Trophoblast cell (in vitro differentiated cells and primary cell): ENCODE data around the gene DNMBP.

Experiments
- DNase-seq, 2 donors: peaks; one replicate each; pipeline ENCODE4 v3.0.0-alpha.2; 2016
- H2AFZ ChIP-seq: 2 replicates; pipeline ENCODE4 v1.6.1; 2013; ENCODE audit warnings: low read length, moderate library complexity, mild to moderate bottlenecking; ENCODE audit not compliant: insufficient read depth, poor library complexity
- H2AK5ac ChIP-seq: 2 replicates; pipeline ENCODE4 v1.6.1; 2013; ENCODE audit warnings: mild to moderate bottlenecking, low read length
- H2BK120ac ChIP-seq: 2 replicates; pipeline ENCODE4 v1.6.1; 2013; ENCODE audit warnings: low read length, mild to moderate bottlenecking, moderate library complexity; ENCODE audit not compliant: insufficient read depth, poor library complexity
- H2BK12ac ChIP-seq: 2 replicates; pipeline ENCODE4 v1.6.1; 2013; ENCODE audit warnings: mild to moderate bottlenecking, low read length, moderate library complexity
- H2BK5ac ChIP-seq: 2 replicates; pipeline ENCODE4 v1.6.1; 2013; ENCODE audit warnings: low read length, low read depth, moderate library complexity, mild to moderate bottlenecking; ENCODE audit not compliant: poor library complexity
- H3K14ac ChIP-seq: 2 replicates; pipeline ENCODE4 v1.6.1; 2013; ENCODE audit warnings: mild to moderate bottlenecking, low read length
- H3K18ac ChIP-seq: 2 replicates; pipeline ENCODE4 v1.6.1; 2013; ENCODE audit warnings: mild to moderate bottlenecking, low read length
- H3K23ac ChIP-seq: 2 replicates; pipeline ENCODE4 v1.6.1; 2013; ENCODE audit warnings: low read length
- H3K27ac ChIP-seq: 2 replicates; pipeline ENCODE4 v1.5.1; 2013; ENCODE audit warnings: low read depth, mild to moderate bottlenecking, inconsistent platforms, low read length, moderate library complexity
- H3K27me3 ChIP-seq: 2 replicates; pipeline ENCODE4 v1.6.1; 2013; ENCODE audit warnings: inconsistent platforms, mild to moderate bottlenecking, low read length, moderate library complexity; ENCODE audit not compliant: insufficient read depth
- H3K36me3 ChIP-seq, 2 experiments: 1 replicate in 1 of 2; 2 replicates in 1 of 2; pipeline ENCODE4 v1.6.1; 2013; ENCODE audit warnings: low read length in 2 of 2, mild to moderate bottlenecking in 2 of 2, moderate library complexity in 1 of 2; ENCODE audit not compliant: insufficient read depth in 2 of 2, control insufficient read depth in 1 of 2
- H3K4ac ChIP-seq: 2 replicates; pipeline ENCODE4 v1.6.1; 2013; ENCODE audit warnings: low read depth, mild to moderate bottlenecking, low read length, moderate library complexity
- H3K4me1 ChIP-seq, 2 experiments: 1 replicate in 1 of 2; 2 replicates in 1 of 2; pipeline ENCODE4 v1.6.1; 2013; ENCODE audit warnings: low read length in 2 of 2, mild to moderate bottlenecking in 2 of 2, moderate library complexity in 1 of 2; ENCODE audit not compliant: insufficient read depth in 2 of 2, control insufficient read depth in 1 of 2
- H3K4me2 ChIP-seq: 2 replicates; pipeline ENCODE4 v1.6.1; 2013; ENCODE audit warnings: inconsistent platforms, mild to moderate bottlenecking, low read length, moderate library complexity
- H3K4me3 ChIP-seq: 2 replicates; pipeline ENCODE4 v1.5.1; 2013; ENCODE audit warnings: mild to moderate bottlenecking, low read depth, low read length, inconsistent platforms
- H3K79me1 ChIP-seq: one replicate; pipeline ENCODE4 v1.6.1; 2013; ENCODE audit warnings: low read length
- H3K79me2 ChIP-seq: 2 replicates; pipeline ENCODE4 v1.6.1; 2013; ENCODE audit warnings: low read length, mild to moderate bottlenecking; ENCODE audit not compliant: control insufficient read depth, insufficient read depth, poor library complexity
- H3K9ac ChIP-seq: 2 replicates; pipeline ENCODE4 v1.6.1; 2013; ENCODE audit warnings: mild to moderate bottlenecking, low read length
- H3K9me3 ChIP-seq: 2 replicates; pipeline ENCODE4 v1.6.1; 2013; ENCODE audit warnings: low read depth, mild to moderate bottlenecking, control low read depth, inconsistent platforms, low read length; ENCODE audit not compliant: insufficient read depth
- H4K12ac ChIP-seq: 2 replicates; pipeline ENCODE4 v1.6.1; 2013; ENCODE audit warnings: low read depth, mild to moderate bottlenecking, low read length, moderate library complexity
- H4K8ac ChIP-seq: 2 replicates; pipeline ENCODE4 v1.6.1; 2013; ENCODE audit warnings: low read depth, mild to moderate bottlenecking, low read length, moderate library complexity
- H4K91ac ChIP-seq: one replicate; pipeline ENCODE4 v1.6.1; 2013; ENCODE audit warnings: low read depth, mild to moderate bottlenecking, low read length, moderate library complexity
- WGBS: extraction: QIAGEN DNeasy Blood & Tissue Kit; methylation state at CpG from one replicate; pipeline ENCODE4 v1.1.7; 2013; ENCODE audit warnings: missing lambda C conversion rate; ENCODE audit not compliant: insufficient read length, insufficient coverage; ENCODE audit errors: extremely low coverage; 5-methylcytosine and 5-hydroxymethylcytosine counted together

Gene DNMBP

DNA sequence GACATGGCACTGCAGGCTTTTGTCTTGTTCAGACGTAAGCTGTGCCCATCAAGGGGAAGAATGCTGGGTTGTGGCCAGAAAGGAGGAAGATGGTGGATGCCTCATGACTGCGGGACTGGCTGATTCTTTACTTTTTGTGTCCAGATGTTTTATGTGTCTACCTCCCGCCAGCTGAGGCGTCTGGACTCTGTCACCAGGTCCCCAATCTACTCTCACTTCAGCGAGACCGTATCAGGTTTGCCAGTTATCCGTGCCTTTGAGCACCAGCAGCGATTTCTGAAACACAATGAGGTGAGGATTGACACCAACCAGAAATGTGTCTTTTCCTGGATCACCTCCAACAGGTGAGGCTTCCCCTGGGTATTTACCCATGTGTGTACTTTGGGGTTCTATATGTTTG is 173.8 kb downstream of the DNMBP start:
- Histone ChIP-seq H3K79me1 (no peaks in the 10 kb centered on the region), H3K18ac (no peak overlapping the region), H3K9me3 (no peaks in the 10 kb centered on the region), H3K27me3 (no peaks in the 10 kb centered on the region), H2AFZ (no peak overlapping the region), H2AK5ac (no peak overlapping the region), H4K91ac (no peak overlapping the region), H3K4me2 (no peak overlapping the region), H3K4me3 (no peak overlapping the region), H2BK12ac (no peak overlapping the region), H3K4me1 (no peaks in the 10 kb centered on the region), H3K79me2 (no peaks in the 10 kb centered on the region), H2BK120ac (no peak overlapping the region), H3K4ac (no peak overlapping the region), H3K9ac (no peak overlapping the region), H3K23ac (no peak overlapping the region), H2BK5ac (no peak overlapping the region), H3K14ac (no peak overlapping the region), H3K27ac (no peak overlapping the region), H4K12ac (no peak overlapping the region), H3K36me3 (no peaks in the 10 kb centered on the region), H4K8ac (no peak overlapping the region)
- no CpG with 5 or more reads among the region's 8 CpGs for WGBS
- DNase-seq, result no peak

DNA sequence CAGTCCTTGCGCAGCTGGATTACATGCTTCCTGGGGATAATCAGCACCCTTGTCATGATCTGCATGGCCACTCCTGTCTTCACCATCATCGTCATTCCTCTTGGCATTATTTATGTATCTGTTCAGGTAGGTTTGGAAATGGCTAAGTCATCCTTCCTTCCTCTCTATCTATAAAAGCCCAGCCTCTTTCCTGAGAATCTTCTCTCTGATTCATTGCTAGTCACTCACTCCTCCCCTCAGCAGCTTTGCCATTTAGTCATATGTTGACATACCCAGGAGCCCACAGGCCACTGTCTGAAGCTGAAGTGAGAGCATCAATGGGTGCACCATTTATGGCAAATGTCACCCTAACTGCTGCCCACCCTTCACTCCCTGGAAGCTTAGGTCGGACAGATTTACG is 175.3 kb downstream of the DNMBP start:
- no peak overlapping the region for H3K27ac ChIP-seq
- H3K79me2 ChIP-seq, result no peaks in the 10 kb centered on the region
- no peak overlapping the region for H3K14ac ChIP-seq
- H2AFZ ChIP-seq, result no peak overlapping the region
- H2AK5ac ChIP-seq, result no peak overlapping the region
- H3K36me3 ChIP-seq, result no peaks in the 10 kb centered on the region
- H3K4me3 ChIP-seq, result no peak overlapping the region
- H3K79me1 ChIP-seq, result no peaks in the 10 kb centered on the region
- H3K9me3 ChIP-seq, result no peaks in the 10 kb centered on the region
- DNase-seq, result peak; percentile 33 to 61
- H4K12ac ChIP-seq, result no peak overlapping the region
- no peaks in the 10 kb centered on the region for H3K27me3 ChIP-seq
- H2BK5ac ChIP-seq, result no peak overlapping the region
- H2BK120ac ChIP-seq, result no peak overlapping the region
- H3K23ac ChIP-seq, result no peak overlapping the region
- H3K4me1 ChIP-seq, result no peaks in the 10 kb centered on the region
- no peak overlapping the region for H3K4ac ChIP-seq
- H3K18ac ChIP-seq, result no peak overlapping the region
- H4K8ac ChIP-seq, result no peak overlapping the region
- H3K9ac ChIP-seq, result no peak overlapping the region
- no CpG with 5 or more reads among the region's 4 CpGs for WGBS
- no peak overlapping the region for H4K91ac ChIP-seq
- no peak overlapping the region for H2BK12ac ChIP-seq
- no peak overlapping the region for H3K4me2 ChIP-seq

DNA sequence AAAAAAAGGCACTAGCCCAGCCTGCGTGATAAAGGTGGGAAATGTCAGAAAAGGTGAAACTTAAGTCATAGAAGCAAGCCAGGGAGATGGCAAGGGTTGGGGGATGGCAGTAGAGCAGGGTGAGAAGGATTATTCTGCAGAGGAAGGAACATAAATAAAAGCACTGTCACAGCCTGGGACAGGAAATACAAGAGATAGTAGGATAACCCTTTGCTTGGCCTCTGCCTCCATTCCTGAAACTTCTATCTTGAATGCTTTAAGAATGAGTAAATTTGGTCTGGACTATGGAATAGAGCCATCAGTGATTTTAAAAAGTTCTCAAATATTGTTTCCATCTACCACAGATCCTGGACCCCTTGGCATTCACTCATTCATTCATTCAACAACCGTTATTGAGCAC is 177.3 kb downstream of the DNMBP start:
- no peak overlapping the region for H4K8ac ChIP-seq
- H2BK120ac ChIP-seq, result no peak overlapping the region
- no peak overlapping the region for H4K91ac ChIP-seq
- DNase-seq, result peak; percentile 27 to 67
- H2AK5ac ChIP-seq, result no peak overlapping the region
- H3K9ac ChIP-seq, result no peak overlapping the region
- no peaks in the 10 kb centered on the region for H3K79me2 ChIP-seq
- H2BK5ac ChIP-seq, result no peak overlapping the region
- WGBS, result no CpG with 5 or more reads among the region's 2 CpGs
- H3K4me2 ChIP-seq, result no peak overlapping the region
- H3K4ac ChIP-seq, result no peak overlapping the region
- H2BK12ac ChIP-seq, result no peak overlapping the region
- H3K9me3 ChIP-seq, result no peaks in the 10 kb centered on the region
- no peaks in the 10 kb centered on the region for H3K4me1 ChIP-seq
- no peak overlapping the region for H2AFZ ChIP-seq
- H3K4me3 ChIP-seq, result no peak overlapping the region
- H3K27ac ChIP-seq, result no peak overlapping the region
- no peak overlapping the region for H3K14ac ChIP-seq
- H3K79me1 ChIP-seq, result no peaks in the 10 kb centered on the region
- no peak overlapping the region for H4K12ac ChIP-seq
- no peaks in the 10 kb centered on the region for H3K27me3 ChIP-seq
- H3K23ac ChIP-seq, result no peak overlapping the region
- no peak overlapping the region for H3K18ac ChIP-seq
- H3K36me3 ChIP-seq, result no peaks in the 10 kb centered on the region

DNA sequence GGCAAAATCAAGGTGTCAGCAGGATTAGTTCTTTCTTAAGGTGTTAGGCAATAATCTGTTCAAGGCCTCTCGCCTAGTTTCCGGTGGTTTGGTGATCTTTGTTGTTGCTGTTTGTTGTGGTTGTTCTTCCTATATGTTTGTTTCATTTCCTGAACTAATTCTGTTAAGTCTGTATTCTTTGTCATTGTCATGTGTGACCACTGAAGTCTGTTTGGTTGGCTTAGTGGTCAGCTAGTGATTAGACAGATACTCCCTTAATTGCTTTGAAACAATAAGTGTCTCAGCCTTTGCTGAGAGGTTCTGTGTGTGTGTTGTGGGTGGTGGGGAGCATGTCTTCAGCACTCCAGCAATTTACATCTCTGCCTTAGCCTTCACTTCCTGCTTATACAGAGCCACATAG is 181.3 kb downstream of the DNMBP start:
- Histone ChIP-seq H2AFZ (no peak overlapping the region), H3K18ac (no peak overlapping the region), H3K4me2 (no peak overlapping the region), H2BK120ac (no peak overlapping the region), H2AK5ac (no peak overlapping the region), H3K27ac (no peak overlapping the region), H3K23ac (no peak overlapping the region), H4K12ac (no peak overlapping the region), H2BK5ac (no peak overlapping the region), H3K14ac (no peak overlapping the region), H2BK12ac (no peak overlapping the region), H3K36me3 (no peaks in the 10 kb centered on the region), H4K8ac (no peak overlapping the region), H3K79me1 (no peaks in the 10 kb centered on the region), H3K27me3 (no peaks in the 10 kb centered on the region), H3K9me3 (no peaks in the 10 kb centered on the region), H3K4me3 (no peak overlapping the region), H3K4me1 (no peaks in the 10 kb centered on the region), H3K79me2 (no peaks in the 10 kb centered on the region), H3K9ac (no peak overlapping the region), H3K4ac (no peak overlapping the region), H4K91ac (no peak overlapping the region)
- no peak for DNase-seq
- no CpG with 5 or more reads among the region's 2 CpGs for WGBS
